PC-9 (cell line): ENCODE measurements around the gene CD38.

Experiments used
- EZH2 ChIP-seq: fragments of 200-600 bp; sonication (generic); IDR thresholded peaks from 2 replicates; pipeline ENCODE4 v1.8.0; 2017; ENCODE audit warnings: antibody characterized with exemption, low read depth
- TF ChIP-seq, protein P1 (sequence below): fragments of 200-600 bp; sonication (generic); conservative IDR thresholded peaks from 2 replicates; pipeline ENCODE4 v1.6.1; 2017; ENCODE audit warnings: mixed run types, antibody characterized with exemption, mild to moderate bottlenecking, moderate library complexity

DNA sequence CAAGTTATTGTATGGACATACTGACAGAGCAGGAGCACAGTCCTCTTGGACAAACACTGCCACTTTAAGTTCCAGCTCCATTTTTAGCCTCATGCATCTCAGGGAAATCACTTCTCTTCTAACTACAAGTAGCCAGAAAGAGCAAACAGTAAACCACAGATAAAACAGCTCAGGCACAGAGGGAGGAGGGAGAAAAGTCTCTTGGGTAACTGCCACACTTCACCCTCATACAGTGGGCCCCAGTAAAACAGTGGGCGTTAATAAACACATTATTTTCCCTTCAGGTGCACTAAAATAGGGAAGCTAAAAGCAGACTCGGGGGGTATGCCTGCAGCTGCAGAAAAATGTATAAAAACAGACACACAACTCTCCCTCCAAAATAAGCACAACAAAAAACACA, 21.6 kb downstream of the CD38 start:
- TF ChIP-seq, protein P1, sequence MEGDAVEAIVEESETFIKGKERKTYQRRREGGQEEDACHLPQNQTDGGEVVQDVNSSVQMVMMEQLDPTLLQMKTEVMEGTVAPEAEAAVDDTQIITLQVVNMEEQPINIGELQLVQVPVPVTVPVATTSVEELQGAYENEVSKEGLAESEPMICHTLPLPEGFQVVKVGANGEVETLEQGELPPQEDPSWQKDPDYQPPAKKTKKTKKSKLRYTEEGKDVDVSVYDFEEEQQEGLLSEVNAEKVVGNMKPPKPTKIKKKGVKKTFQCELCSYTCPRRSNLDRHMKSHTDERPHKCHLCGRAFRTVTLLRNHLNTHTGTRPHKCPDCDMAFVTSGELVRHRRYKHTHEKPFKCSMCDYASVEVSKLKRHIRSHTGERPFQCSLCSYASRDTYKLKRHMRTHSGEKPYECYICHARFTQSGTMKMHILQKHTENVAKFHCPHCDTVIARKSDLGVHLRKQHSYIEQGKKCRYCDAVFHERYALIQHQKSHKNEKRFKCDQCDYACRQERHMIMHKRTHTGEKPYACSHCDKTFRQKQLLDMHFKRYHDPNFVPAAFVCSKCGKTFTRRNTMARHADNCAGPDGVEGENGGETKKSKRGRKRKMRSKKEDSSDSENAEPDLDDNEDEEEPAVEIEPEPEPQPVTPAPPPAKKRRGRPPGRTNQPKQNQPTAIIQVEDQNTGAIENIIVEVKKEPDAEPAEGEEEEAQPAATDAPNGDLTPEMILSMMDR: no peak
- no peak for TF ChIP-seq EZH2
